Smooth muscle cell (in vitro differentiated cells): Measurements from ENCODE around the gene LPIN2. TPM values are rescaled to one million over a fixed set of nuclear protein-coding genes. Genes with fewer than 3 reads are reported as not detected.

Experiments used
- DNase-seq: peaks from one replicate; lab custom pipeline; 2025; ENCODE audit not compliant: unreplicated experiment; lab: John Stamatoyannopoulos, UW
- H2AFZ ChIP-seq: fragments of 200-600 bp; sonication (generic); 2 replicates; pipeline ENCODE4 v1.6.0; 2016; ENCODE audit warnings: antibody characterized with exemption, low read depth, mild to moderate bottlenecking
- H3F3A ChIP-seq: fragments of 200-600 bp; sonication (generic); 2 replicates; pipeline ENCODE4 v1.6.0; 2017; ENCODE audit warnings: antibody characterized with exemption, low read depth
- H3K27ac ChIP-seq: fragments of 200-600 bp; sonication (generic); 2 replicates; pipeline ENCODE4 v1.5.1; 2016; ENCODE audit warnings: low read depth, mild to moderate bottlenecking
- H3K27me3 ChIP-seq: fragments of 200-600 bp; sonication (generic); 2 replicates; pipeline ENCODE4 v1.6.1; 2016; ENCODE audit warnings: low read depth, mild to moderate bottlenecking
- H3K36me3 ChIP-seq: fragments of 200-600 bp; sonication (generic); 2 replicates; pipeline ENCODE4 v1.5.1; 2016; ENCODE audit warnings: low read depth
- H3K4me1 ChIP-seq: fragments of 200-600 bp; sonication (generic); 2 replicates; pipeline ENCODE4 v1.5.1; 2016; ENCODE audit warnings: low read depth
- H3K4me2 ChIP-seq: fragments of 200-600 bp; sonication (generic); 2 replicates; pipeline ENCODE4 v1.6.0; 2016; ENCODE audit warnings: mild to moderate bottlenecking
- H3K4me3 ChIP-seq: fragments of 200-600 bp; sonication (generic); 2 replicates; pipeline ENCODE4 v1.5.1; 2016; ENCODE audit warnings: mild to moderate bottlenecking
- H3K79me2 ChIP-seq: fragments of 200-600 bp; sonication (generic); 2 replicates; pipeline ENCODE4 v1.6.0; 2016; ENCODE audit warnings: low read depth, mild to moderate bottlenecking
- H3K9ac ChIP-seq: fragments of 200-600 bp; sonication (generic); 2 replicates; pipeline ENCODE4 v1.6.0; 2016; ENCODE audit warnings: low read depth
- H3K9me3 ChIP-seq: fragments of 200-600 bp; sonication (generic); replicated peaks from 2 replicates; pipeline ENCODE4 v1.5.1; 2016; ENCODE audit warnings: low read depth
- H4K20me1 ChIP-seq: fragments of 200-600 bp; sonication (generic); 2 replicates; pipeline ENCODE4 v1.6.0; 2016; ENCODE audit warnings: low read depth
- WGBS: methylation state at CpG from one replicate; pipeline ENCODE4 v1.1.7; 2016; ENCODE audit warnings: low lambda C conversion rate; 5-methylcytosine and 5-hydroxymethylcytosine counted together
- polyA plus RNA-seq: library from polyadenylated mRNA; unstranded; fragments of >200 nt; fragmentation: Nextera tagmentation; extraction: Ambion mirVana; gene quantifications from 2 replicates; pipeline ENCODE4 v1.2.1, GENCODE V29; 2016
- total RNA-seq: library from RNA; depleted of rRNA; stranded (reverse); fragments of >200 nt; gene quantifications from 2 replicates; pipeline ENCODE4 v1.2.3, GENCODE V29; 2014
- TF ChIP-seq, protein P1 (sequence below): fragments of 200-600 bp; sonication (generic); IDR thresholded peaks from 2 replicates; pipeline ENCODE4 v1.5.1; 2017; ENCODE audit warnings: borderline replicate concordance, mild to moderate bottlenecking, antibody characterized with exemption; ENCODE audit not compliant: insufficient read depth, poor library complexity, severe bottlenecking

LPIN2 gene
- total and polyA plus RNA-seq, 2 experiments from 2014 or later = 15.4 to 20.0 TPM

DNA sequence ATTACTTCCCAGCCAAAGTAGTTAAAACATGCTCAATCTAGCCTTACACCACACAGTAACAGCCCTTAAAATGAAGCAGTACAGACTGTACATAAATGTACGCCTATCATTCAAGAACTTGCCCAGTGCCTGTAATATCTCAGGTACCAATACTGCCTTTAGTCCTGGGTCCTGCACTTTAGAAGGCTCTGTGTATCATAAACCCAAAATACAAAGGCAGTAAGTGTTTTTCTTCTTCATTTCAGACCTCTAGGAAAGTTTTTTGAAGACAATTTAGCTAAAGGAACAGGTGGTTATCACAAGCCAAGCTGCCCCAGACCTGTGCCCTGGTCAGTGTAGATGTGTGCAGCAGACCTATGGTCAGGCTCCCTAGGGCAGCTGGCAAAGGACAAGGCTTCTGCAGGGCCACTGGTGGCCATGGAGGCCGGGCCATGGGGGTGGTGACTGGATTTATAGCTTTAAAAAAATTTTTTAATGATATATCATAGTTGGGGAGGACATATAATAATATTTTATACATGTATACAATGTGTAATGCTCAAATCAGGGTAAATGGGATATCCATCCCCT lies 18.8 kb downstream of the LPIN2 start:
- Histone ChIP-seq H3K27me3 (no peaks in the 10 kb centered on the region), H3K4me1 (peaks cover 7% of the 10 kb centered on the region), H3K79me2 (peaks cover 55% of the 10 kb centered on the region), H3K9ac (no peak overlapping the region), H3K36me3 (no peaks in the 10 kb centered on the region), H3K4me2 (no peak overlapping the region), H3K27ac (no peak overlapping the region), H3F3A (peaks cover 10% of the 10 kb centered on the region), H4K20me1 (peaks cover 61% of the 10 kb centered on the region), H2AFZ (no peak overlapping the region), H3K4me3 (no peak overlapping the region), H3K9me3 (no peaks in the 10 kb centered on the region)
- no peak for DNase-seq
- 95% methylated on average over 2 of the region's 2 CpGs for WGBS
- TF ChIP-seq, protein P1, sequence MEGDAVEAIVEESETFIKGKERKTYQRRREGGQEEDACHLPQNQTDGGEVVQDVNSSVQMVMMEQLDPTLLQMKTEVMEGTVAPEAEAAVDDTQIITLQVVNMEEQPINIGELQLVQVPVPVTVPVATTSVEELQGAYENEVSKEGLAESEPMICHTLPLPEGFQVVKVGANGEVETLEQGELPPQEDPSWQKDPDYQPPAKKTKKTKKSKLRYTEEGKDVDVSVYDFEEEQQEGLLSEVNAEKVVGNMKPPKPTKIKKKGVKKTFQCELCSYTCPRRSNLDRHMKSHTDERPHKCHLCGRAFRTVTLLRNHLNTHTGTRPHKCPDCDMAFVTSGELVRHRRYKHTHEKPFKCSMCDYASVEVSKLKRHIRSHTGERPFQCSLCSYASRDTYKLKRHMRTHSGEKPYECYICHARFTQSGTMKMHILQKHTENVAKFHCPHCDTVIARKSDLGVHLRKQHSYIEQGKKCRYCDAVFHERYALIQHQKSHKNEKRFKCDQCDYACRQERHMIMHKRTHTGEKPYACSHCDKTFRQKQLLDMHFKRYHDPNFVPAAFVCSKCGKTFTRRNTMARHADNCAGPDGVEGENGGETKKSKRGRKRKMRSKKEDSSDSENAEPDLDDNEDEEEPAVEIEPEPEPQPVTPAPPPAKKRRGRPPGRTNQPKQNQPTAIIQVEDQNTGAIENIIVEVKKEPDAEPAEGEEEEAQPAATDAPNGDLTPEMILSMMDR = no peak

DNA sequence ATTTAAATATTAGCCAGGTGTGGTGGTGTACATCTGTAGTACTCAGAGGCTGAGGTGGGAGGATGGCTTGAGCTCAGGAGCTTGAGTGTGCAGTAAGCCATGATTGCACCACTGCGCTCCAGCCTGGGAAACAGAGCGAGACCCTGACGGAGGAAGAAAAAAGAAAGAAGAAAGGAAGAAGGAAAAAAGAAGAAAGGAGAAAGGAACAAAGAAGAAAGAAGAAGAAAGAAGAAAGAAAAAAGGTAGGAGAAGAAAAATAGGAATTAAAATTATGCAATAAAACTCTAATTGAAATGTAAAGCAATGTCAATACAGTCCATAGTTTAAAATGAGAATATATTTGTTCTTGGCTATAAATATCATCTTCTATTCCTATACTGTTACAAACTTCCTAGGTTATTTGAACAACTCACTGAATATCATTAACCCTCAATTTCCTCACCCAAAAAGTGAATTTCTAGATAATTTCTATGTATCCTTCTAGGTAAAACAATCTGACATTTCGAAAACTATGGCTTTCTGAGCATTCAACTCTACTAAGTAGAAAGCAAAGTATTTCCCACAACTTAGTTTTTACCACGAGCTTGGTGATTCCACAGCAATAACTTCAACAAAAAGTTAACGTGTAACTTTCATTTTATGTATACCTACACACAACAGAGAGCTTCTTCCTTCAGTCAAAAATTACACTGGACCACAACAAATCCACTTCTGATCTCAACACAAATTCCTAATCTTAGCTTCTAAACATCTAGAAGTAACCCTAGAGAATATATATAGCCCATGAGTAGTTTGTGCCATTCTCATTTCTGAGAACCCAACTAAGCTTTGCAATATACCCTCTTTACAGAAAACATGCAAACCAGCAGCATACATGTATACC lies 19.7 kb downstream of the LPIN2 start:
- WGBS = 88% methylated on average over 6 of the region's 6 CpGs
- TF ChIP-seq, protein P1 = no peak
- Histone ChIP-seq H3K4me2 (no peak overlapping the region), H2AFZ (no peak overlapping the region), H3K27ac (no peak overlapping the region), H3K4me1 (peaks cover 3% of the 10 kb centered on the region), H3K79me2 (peaks cover 58% of the 10 kb centered on the region), H3K9ac (no peak overlapping the region), H3K9me3 (no peaks in the 10 kb centered on the region), H3K36me3 (no peaks in the 10 kb centered on the region), H3K4me3 (no peak overlapping the region), H3F3A (peaks cover 1% of the 10 kb centered on the region), H4K20me1 (peaks cover 61% of the 10 kb centered on the region), H3K27me3 (no peaks in the 10 kb centered on the region)
- DNase-seq = no peak

DNA sequence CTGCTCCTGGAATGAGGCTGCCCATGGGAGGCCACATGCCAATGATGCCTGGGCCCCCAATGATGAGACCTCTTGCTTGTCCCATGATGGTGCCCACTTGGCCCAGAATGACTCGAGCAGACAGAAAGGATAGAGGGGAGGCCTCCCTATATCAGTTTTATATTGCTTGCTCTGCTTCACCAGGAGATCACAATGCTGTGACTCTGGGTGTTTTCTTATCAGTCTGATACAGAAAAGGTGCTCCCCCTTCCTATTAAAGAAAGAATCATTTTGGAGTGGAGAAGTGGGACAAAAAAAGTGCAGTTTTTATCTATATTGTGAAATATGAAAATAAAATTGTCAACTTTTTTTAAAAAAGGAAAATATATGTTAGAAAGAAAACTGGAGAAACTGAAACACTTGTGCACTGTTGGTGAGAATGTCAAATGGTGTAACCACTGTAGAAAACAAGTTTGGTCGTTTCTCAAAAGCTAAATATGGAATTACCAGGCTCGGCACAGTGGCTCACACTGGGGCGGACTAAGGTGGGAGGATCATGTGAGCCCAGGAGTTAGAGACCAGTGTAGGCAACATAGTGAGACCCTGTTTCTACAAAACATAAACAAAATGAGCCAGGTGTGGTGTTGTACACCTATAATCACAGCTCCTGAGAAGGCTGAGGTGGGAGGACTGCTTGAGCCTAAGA lies 21.8 kb downstream of the LPIN2 start:
- H3K36me3 ChIP-seq = no peaks in the 10 kb centered on the region
- no peaks in the 10 kb centered on the region for H3F3A ChIP-seq
- H3K4me3 ChIP-seq = no peak overlapping the region
- H2AFZ ChIP-seq = no peak overlapping the region
- peaks cover 58% of the 10 kb centered on the region for H3K79me2 ChIP-seq
- 72% methylated on average over 4 of the region's 4 CpGs for WGBS
- no peaks in the 10 kb centered on the region for H3K9me3 ChIP-seq
- no peak overlapping the region for H3K4me2 ChIP-seq
- DNase-seq = no peak
- TF ChIP-seq, protein P1 = no peak
- H4K20me1 ChIP-seq = peaks cover 68% of the 10 kb centered on the region
- H3K4me1 ChIP-seq = peaks cover 3% of the 10 kb centered on the region
- no peak overlapping the region for H3K9ac ChIP-seq
- no peak overlapping the region for H3K27ac ChIP-seq
- no peaks in the 10 kb centered on the region for H3K27me3 ChIP-seq
